Neural progenitor cell (in vitro differentiated cells): ENCODE results near the gene TRRAP. TPM values are rescaled to one million over a fixed set of nuclear protein-coding genes. Genes with fewer than 3 reads are reported as not detected.

Source experiments
- DNase-seq: peaks from one replicate; pipeline ENCODE4 v3.0.0-alpha.2; 2016; ENCODE audit warnings: low spot score
- H2AFZ ChIP-seq: fragments of 200-600 bp; sonication (generic); replicated peaks from 2 replicates; pipeline ENCODE4 v1.6.1; 2016; ENCODE audit warnings: antibody characterized with exemption
- H3F3A ChIP-seq: fragments of 200-600 bp; sonication (generic); 2 replicates; pipeline ENCODE4 v1.6.1; 2016; ENCODE audit warnings: antibody characterized with exemption, low read depth
- H3K27ac ChIP-seq: fragments of 200-600 bp; sonication (generic); 2 replicates; pipeline ENCODE4 v1.5.1; 2016; ENCODE audit warnings: mild to moderate bottlenecking
- H3K27me3 ChIP-seq: fragments of 200-600 bp; sonication (generic); 2 replicates; pipeline ENCODE4 v1.6.1; 2016; ENCODE audit warnings: mild to moderate bottlenecking, moderate library complexity
- H3K36me3 ChIP-seq: fragments of 200-600 bp; sonication (generic); 2 replicates; pipeline ENCODE4 v1.5.1; 2016
- H3K4me1 ChIP-seq: fragments of 200-600 bp; sonication (generic); 2 replicates; pipeline ENCODE4 v1.6.1; 2016; ENCODE audit warnings: mixed run types
- H3K4me2 ChIP-seq: fragments of 200-600 bp; sonication (generic); 2 replicates; pipeline ENCODE4 v1.6.1; 2016
- H3K4me3 ChIP-seq: fragments of 200-600 bp; sonication (generic); 2 replicates; pipeline ENCODE4 v1.5.1; 2016
- H3K79me2 ChIP-seq: fragments of 200-600 bp; sonication (generic); 2 replicates; pipeline ENCODE4 v1.6.1; 2016; ENCODE audit warnings: low read depth
- H3K9ac ChIP-seq: fragments of 200-600 bp; sonication (generic); 2 replicates; pipeline ENCODE4 v1.6.1; 2016
- H3K9me3 ChIP-seq: fragments of 200-600 bp; sonication (generic); 2 replicates; pipeline ENCODE4 v1.5.1; 2016; ENCODE audit warnings: low read depth
- H4K20me1 ChIP-seq: fragments of 200-600 bp; sonication (generic); 2 replicates; pipeline ENCODE4 v1.6.1; 2016; ENCODE audit warnings: low read depth
- H3K27ac Mint-ChIP-seq: 3 replicates; pipeline ENCODE4 v1.8.0; 2021; ENCODE audit warnings: mixed read lengths
- H3K27me3 Mint-ChIP-seq: 2 replicates; pipeline ENCODE4 v1.8.0; 2022; ENCODE audit warnings: low read depth, mild to moderate bottlenecking, inconsistent platforms, moderate library complexity, mixed read lengths; ENCODE audit not compliant: insufficient read depth
- H3K36me3 Mint-ChIP-seq: 3 replicates; pipeline ENCODE4 v1.8.0; 2021; ENCODE audit warnings: mixed read lengths
- H3K4me1 Mint-ChIP-seq: 3 replicates; pipeline ENCODE4 v1.8.0; 2021; ENCODE audit warnings: mixed read lengths
- H3K4me3 Mint-ChIP-seq: 3 replicates; pipeline ENCODE4 v1.8.0; 2021; ENCODE audit warnings: mild to moderate bottlenecking, moderate library complexity, mixed read lengths
- H3K9me3 Mint-ChIP-seq: 3 replicates; pipeline ENCODE4 v1.8.0; 2020; ENCODE audit warnings: mixed read lengths
- EZH2 ChIP-seq: fragments of 200-600 bp; sonication (generic); IDR thresholded peaks from 2 replicates; pipeline ENCODE4 v1.6.1; 2017; ENCODE audit warnings: antibody characterized with exemption, mild to moderate bottlenecking, moderate library complexity
- EZH2phosphoT487 ChIP-seq: fragments of 200-600 bp; sonication (generic); IDR thresholded peaks from 2 replicates; pipeline ENCODE4 v1.6.1; 2017; ENCODE audit warnings: antibody characterized with exemption
- total RNA-seq: library from RNA; depleted of rRNA; stranded (reverse); fragments of >200 nt; gene quantifications from 2 replicates; pipeline ENCODE4 v1.2.3, GENCODE V29; 2015; ENCODE audit warnings: low replicate concordance
- TF ChIP-seq, protein P1 (sequence below): fragments of 200-600 bp; sonication (generic); IDR thresholded peaks from 2 replicates; pipeline ENCODE4 v1.5.1; 2017; ENCODE audit warnings: antibody characterized with exemption, mild to moderate bottlenecking

Gene TRRAP
- total RNA-seq, 1 donor from 2014 or later: 19.9 TPM

DNA sequence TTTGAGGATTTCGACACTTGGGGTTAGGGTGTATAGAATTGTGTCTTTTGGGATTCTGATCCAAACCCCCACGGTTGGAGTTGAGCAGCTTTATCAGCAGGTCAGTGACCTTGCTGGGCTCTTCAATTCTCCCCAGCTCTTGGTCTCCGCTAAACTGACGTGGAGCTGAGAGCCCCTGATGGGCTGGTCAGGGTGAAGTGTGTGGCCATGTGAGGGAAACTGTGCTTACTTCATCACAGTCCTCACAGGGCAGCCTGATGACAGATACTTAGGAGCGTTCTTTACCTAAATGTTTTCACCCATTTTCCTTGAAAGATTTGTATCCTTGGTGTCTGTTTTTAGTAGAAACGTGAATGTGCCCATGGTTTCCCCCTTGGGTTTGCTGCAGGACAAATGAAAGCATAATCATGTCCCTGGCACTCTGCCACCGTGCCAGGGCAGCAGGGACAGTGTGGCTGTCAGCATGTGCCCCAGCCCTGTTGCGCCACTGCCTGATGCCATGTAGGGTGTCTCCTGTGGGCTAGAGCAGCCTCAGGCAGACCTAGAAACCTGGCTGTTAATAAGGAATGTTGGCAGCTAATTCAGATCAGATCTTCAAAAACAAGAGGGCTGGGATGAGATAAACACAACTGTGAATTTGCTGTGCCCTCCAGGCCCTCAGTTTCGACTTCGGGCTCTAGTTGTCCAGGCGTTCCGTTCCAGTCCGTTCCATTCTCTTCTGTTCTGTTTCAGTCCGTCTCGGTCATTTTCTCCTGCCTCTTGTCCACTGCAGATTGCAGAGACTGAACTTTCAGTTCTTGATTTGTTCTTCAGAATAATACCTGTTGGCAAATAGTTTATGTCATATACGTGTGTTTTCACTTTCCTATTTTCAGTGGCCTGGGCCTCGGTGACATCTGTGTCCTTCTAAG lies 96.8 kb downstream of the TRRAP start:
- Mint-ChIP-seq H3K27me3 (no peaks in the 10 kb centered on the region), H3K27ac (no peak overlapping the region), H3K4me3 (no peak overlapping the region), H3K4me1 (no peaks in the 10 kb centered on the region), H3K36me3 (peaks cover 49% of the 10 kb centered on the region), H3K9me3 (no peaks in the 10 kb centered on the region)
- no peak overlapping the region for H3K4me2 ChIP-seq
- H3K36me3 ChIP-seq: peaks cover 7% of the 10 kb centered on the region
- no peak for DNase-seq
- TF ChIP-seq, protein P1, sequence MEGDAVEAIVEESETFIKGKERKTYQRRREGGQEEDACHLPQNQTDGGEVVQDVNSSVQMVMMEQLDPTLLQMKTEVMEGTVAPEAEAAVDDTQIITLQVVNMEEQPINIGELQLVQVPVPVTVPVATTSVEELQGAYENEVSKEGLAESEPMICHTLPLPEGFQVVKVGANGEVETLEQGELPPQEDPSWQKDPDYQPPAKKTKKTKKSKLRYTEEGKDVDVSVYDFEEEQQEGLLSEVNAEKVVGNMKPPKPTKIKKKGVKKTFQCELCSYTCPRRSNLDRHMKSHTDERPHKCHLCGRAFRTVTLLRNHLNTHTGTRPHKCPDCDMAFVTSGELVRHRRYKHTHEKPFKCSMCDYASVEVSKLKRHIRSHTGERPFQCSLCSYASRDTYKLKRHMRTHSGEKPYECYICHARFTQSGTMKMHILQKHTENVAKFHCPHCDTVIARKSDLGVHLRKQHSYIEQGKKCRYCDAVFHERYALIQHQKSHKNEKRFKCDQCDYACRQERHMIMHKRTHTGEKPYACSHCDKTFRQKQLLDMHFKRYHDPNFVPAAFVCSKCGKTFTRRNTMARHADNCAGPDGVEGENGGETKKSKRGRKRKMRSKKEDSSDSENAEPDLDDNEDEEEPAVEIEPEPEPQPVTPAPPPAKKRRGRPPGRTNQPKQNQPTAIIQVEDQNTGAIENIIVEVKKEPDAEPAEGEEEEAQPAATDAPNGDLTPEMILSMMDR: no peak
- TF ChIP-seq EZH2phosphoT487 (no peak), EZH2 (no peak)
- H3K27me3 ChIP-seq: no peaks in the 10 kb centered on the region
- H3K9me3 ChIP-seq: no peaks in the 10 kb centered on the region
- H2AFZ ChIP-seq: no peak overlapping the region
- H3K9ac ChIP-seq: no peak overlapping the region
- no peaks in the 10 kb centered on the region for H3K4me1 ChIP-seq
- H4K20me1 ChIP-seq: no peaks in the 10 kb centered on the region
- H3K27ac ChIP-seq: no peak overlapping the region
- H3K4me3 ChIP-seq: no peak overlapping the region
- H3F3A ChIP-seq: no peaks in the 10 kb centered on the region
- H3K79me2 ChIP-seq: no peaks in the 10 kb centered on the region

DNA sequence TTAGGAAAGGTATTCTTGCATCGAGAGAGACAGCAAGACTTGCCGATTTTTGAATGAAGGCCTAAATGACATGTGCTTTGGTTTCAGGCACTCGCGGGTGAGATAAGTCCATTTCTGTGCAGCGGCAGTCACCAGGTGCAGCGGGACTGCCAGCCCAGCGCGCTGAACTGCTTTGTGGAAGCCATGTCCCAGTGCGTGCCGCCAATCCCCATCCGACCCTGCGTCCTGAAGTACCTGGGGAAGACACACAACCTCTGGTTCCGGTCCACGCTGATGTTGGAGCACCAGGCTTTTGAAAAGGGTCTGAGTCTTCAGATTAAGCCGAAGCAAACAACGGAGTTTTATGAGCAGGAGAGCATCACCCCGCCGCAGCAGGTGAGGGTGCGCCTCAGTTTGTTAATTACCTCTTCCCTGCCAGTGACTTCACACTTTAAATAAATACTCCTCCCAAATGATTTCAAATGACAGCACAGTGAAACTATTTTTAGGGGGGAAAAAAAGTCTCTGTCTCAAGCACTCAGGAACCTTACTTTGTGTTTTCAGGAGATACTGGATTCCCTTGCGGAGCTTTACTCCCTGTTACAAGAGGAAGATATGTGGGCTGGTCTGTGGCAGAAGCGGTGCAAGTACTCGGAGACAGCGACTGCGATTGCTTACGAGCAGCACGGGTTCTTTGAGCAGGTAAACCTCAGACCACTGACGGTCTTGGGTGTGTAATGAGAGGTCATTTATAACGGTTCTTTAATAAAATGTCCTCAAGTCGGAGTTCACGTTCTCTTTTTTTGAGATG lies 98.3 kb downstream of the TRRAP start:
- no peaks in the 10 kb centered on the region for H4K20me1 ChIP-seq
- no peak overlapping the region for H3K27ac ChIP-seq
- H3K9ac ChIP-seq: no peak overlapping the region
- H3K36me3 ChIP-seq: peaks cover 8% of the 10 kb centered on the region
- Mint-ChIP-seq H3K4me1 (no peaks in the 10 kb centered on the region), H3K9me3 (no peaks in the 10 kb centered on the region), H3K27ac (no peak overlapping the region), H3K4me3 (no peak overlapping the region), H3K27me3 (no peaks in the 10 kb centered on the region), H3K36me3 (peaks cover 43% of the 10 kb centered on the region)
- no peaks in the 10 kb centered on the region for H3F3A ChIP-seq
- H3K4me2 ChIP-seq: no peak overlapping the region
- H3K9me3 ChIP-seq: no peaks in the 10 kb centered on the region
- H3K79me2 ChIP-seq: no peaks in the 10 kb centered on the region
- TF ChIP-seq EZH2: no peak
- no peak for TF ChIP-seq EZH2phosphoT487
- TF ChIP-seq, protein P1: no peak
- DNase-seq: no peak
- H3K27me3 ChIP-seq: no peaks in the 10 kb centered on the region
- no peak overlapping the region for H3K4me3 ChIP-seq
- no peak overlapping the region for H2AFZ ChIP-seq
- H3K4me1 ChIP-seq: no peaks in the 10 kb centered on the region

DNA sequence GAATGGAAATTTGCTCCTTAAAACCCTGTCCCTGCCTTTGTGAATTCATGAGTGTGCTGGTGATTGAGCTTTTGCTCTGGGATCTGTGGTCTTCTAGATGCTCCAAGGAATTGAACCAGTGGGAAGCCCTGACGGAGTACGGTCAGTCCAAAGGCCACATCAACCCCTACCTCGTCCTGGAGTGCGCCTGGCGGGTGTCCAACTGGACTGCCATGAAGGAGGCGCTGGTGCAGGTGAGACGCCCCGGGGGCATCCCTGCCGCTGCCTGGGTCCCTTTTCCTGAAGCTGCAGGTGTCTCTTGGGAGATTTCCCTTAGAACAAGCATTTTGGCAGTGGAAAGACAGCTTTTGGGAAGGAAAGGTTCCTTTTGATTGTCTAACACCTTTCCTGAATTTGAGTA lies 100.3 kb downstream of the TRRAP start:
- H3K36me3 Mint-ChIP-seq: peaks cover 43% of the 10 kb centered on the region
- H3K27me3 ChIP-seq: no peaks in the 10 kb centered on the region
- no peak overlapping the region for H3K4me2 ChIP-seq
- H3K27me3 Mint-ChIP-seq: no peaks in the 10 kb centered on the region
- H3K4me3 ChIP-seq: no peak overlapping the region
- no peak overlapping the region for H3K27ac ChIP-seq
- H3K9ac ChIP-seq: no peak overlapping the region
- TF ChIP-seq, protein P1: no peak
- TF ChIP-seq EZH2 (no peak), EZH2phosphoT487 (no peak)
- no peaks in the 10 kb centered on the region for H3K79me2 ChIP-seq
- H3K9me3 ChIP-seq: no peaks in the 10 kb centered on the region
- no peaks in the 10 kb centered on the region for H3F3A ChIP-seq
- no peaks in the 10 kb centered on the region for H3K9me3 Mint-ChIP-seq
- no peak overlapping the region for H3K27ac Mint-ChIP-seq
- peaks cover 8% of the 10 kb centered on the region for H3K36me3 ChIP-seq
- H3K4me1 ChIP-seq: no peaks in the 10 kb centered on the region
- no peaks in the 10 kb centered on the region for H3K4me1 Mint-ChIP-seq
- no peak for DNase-seq
- no peaks in the 10 kb centered on the region for H4K20me1 ChIP-seq
- no peak overlapping the region for H3K4me3 Mint-ChIP-seq
- H2AFZ ChIP-seq: no peak overlapping the region
